GM19043 (cell line): ENCODE results near the gene RNF5.
"Not testable (repeated sequence)": the region's sequence is repeated elsewhere in the genome, so short reads cannot be mapped to it uniquely, and the experiment has no call there.

Experiments
- ATAC-seq: cut with Tn5 transposase; IDR thresholded peaks from one replicate; pipeline ENCODE4 v1.9.1; 2021; ENCODE audit warnings: low read depth; ENCODE audit not compliant: unreplicated experiment

Gene RNF5

DNA sequence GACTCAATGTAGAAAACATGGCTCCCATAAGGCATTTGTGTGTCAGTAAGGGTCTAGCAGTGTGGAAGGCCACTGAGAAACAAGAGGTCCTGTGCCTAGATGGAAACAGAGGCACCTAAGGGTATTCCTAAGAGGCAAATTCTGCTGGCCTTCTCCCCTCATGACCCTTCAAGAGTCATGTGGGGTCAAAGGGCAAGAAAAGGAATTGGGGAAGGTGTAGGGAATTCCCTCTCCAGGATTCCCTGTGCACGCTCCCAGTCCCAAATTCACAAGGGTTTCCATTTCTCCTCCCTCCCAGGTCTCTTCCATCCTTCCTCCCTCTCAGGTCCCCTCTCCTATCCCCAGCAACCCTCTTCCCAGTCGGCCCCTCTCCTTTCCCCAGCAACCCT is 2.9 kb upstream of the RNF5 start:
- ATAC-seq = no peak

DNA sequence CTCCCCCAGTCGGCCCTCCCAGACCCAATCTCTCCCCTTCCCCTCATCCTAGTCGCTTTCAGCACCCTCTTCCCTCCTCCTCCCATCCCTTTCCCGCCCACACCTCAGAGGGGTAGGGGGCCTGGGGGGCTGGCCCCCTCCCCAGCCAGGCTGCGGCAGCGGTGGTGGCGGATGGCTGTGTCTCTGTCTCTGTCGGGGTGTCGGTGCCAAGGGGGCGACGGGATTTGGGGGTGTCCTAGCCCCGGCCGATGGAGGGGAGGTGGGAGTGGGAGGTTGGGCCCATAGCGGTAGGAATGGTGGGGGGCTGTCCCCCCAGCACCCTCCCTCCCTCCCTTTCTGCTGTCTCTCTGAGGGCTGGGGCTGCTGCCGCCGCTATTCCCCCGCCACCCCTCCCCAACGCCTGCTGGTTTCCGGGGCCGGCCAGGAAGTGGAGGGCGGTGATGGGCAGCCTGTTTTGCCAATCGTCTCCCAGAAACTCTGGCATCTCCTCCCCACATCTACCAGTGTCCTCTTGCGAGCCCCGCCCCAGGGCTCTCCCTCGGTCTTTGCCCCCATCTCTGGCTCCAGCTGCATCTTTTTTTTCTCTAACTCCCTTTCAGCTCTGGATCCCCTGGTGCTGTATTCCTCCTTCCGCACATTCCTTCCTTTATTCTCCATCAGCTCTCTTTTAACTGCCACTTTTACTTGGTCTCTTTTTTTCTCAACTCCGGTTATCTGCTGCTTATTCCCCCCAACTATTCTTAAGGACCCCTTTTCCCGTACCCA is 2.3 kb upstream of the RNF5 start, which contains the start of gene AGPAT1:
Gene AGPAT1, minus strand, starts transcription at position 374 of the 765 bp plus-strand sequence. CDS start 4,588 bp downstream, outside the sequence.
- peak; percentile 31 for ATAC-seq

DNA sequence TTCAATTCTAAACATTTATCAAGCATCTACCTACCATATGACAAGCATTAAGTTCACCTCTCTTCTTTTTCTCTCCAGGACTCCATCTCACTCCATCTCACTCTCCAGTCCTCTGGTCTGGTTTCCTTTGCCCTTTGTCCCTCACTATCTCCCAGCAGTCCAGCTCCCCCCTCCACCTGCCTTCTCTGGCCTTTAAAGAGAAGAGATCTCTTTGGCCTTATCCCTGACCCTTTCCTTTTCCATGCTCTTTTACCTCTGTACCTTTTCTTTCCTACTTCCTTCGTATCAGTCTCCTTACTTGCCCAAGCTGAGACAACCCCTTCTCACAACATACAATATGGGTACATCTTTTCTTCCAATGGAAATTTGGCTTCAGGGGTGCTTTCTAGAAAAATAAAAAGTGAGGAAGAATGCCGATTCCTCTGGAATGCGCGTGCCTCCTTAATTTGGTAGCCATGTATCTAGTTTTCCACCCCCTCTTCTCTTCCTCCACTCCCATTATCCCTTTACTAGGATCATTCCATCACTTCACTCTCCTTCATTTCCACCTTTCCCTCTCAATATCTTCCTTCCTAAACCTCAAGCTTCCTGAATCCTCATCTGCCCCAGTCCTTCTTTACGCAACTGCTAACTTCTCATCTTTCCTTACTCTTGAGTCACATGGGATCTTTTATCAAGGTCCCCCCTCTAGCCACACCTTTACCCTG is 1.6 kb upstream of the RNF5 start:
- ATAC-seq = no peak

DNA sequence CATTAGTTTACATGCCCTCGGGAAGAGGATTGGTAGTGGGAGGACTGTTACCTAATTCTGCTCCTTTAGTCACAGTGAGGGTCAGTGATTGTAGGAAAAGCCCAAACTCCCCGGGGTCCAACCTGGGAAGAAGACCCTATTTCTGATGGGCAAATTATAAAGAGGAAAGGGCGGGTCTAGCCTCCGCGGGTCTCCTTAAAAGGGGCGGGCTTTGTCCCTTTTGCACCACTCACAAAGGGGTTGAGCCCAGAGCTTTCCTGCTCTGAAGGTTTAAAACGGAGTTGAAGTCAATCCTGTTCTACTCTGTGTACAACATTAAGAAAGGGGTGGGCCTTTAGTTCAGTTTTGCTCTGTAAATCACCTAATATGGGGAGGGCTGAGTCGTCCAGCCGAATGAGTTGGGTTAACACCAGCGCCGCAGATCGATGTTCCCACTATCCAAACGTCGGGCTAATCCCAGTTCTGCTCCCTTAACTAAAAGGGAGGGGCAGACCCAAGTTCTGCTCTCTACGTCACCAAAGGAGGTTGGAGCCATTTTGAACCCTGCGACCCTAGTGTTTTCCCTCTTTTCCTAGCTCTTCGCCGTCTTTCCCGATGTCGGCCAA is 920 bp upstream of the RNF5 start:
- no peak for ATAC-seq

DNA sequence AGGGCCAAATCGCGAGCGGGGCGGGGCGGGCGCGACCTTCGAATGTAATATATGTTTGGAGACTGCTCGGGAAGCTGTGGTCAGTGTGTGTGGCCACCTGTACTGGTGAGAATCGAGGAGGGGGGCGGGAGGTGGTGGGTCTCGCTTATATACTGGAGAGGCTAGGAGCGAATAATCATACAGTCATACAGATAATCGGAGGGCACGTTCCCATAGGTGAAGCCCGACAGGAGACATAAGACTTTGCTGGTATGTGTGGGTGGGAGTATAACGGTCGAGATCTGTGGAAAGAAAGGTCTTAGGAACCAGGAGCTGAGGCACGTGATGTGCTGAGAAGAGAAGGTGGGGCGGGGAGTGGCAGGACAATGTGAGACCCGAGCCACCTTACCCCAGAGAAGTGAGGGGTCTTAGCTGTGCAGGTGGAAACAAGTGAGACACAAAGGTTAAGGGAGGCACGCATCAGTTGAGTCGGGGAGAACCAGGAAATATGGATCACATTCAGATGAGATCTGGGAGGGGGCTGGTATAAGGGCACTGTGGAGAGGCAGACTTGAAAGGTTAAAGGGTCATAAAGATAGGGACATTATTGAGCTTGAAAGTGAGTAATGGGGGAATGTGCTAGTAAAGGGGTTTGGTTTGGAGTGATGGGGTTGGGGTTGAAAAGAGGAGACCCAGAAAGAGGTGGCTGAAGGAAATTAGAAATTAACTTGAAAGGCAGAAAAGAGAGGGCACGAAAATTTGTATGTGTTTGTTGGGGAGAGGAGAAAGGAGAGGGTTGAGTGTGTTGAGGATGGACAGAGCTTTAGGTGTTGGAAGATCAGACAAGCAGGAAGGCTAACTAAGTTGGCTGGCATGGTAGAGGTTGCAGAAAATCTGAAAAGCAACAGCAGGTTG is 589 bp downstream of the RNF5 start:
- no peak for ATAC-seq

DNA sequence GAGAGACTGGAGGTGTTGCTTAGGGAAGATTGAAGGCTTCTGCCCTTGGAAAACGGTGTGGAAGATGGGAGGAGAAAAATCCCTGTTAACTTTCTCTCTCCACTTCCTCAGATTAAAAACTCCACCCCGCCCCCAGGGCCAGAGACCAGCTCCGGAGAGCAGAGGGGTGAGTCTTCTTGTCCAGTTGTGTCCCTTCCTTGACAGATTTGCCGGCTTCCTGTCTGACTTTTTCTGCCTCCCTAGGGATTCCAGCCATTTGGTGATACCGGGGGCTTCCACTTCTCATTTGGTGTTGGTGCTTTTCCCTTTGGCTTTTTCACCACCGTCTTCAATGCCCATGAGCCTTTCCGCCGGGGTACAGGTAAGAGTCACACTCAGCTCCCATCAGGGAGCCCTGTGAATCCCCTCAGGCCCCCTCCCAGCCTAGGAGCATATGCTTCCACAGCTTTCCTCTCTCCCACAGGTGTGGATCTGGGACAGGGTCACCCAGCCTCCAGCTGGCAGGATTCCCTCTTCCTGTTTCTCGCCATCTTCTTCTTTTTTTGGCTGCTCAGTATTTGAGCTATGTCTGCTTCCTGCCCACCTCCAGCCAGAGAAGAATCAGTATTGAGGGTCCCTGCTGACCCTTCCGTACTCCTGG is 1.7 kb downstream of the RNF5 start:
- no peak for ATAC-seq

DNA sequence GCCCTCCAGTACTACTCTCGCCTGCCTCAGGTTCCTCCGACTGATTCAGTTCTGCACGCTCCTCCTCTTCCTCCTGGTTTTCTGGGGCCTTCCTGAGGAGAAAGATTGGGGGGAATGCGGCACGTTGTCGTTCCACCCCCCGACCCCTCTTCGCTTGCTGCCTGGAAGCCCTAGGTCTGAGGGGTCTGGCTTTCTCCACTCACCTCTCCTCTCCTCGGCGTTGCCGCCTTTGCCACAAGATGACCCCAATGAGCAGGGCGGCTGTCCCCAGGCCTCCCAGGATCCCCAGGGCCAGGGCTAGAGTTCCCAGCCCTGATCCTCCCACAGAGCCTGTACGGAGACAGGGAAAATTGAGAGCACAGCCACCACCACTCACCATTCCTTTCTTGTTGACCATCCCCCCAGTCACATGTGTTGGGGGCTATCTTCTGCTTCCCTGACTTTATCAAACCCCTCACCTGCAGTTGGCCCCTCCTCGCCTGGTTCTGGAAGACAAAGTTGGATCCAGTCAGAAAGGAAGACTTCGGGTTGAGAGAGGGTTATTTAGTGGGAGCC is 3.0 kb downstream of the RNF5 start:
- no peak for ATAC-seq

DNA sequence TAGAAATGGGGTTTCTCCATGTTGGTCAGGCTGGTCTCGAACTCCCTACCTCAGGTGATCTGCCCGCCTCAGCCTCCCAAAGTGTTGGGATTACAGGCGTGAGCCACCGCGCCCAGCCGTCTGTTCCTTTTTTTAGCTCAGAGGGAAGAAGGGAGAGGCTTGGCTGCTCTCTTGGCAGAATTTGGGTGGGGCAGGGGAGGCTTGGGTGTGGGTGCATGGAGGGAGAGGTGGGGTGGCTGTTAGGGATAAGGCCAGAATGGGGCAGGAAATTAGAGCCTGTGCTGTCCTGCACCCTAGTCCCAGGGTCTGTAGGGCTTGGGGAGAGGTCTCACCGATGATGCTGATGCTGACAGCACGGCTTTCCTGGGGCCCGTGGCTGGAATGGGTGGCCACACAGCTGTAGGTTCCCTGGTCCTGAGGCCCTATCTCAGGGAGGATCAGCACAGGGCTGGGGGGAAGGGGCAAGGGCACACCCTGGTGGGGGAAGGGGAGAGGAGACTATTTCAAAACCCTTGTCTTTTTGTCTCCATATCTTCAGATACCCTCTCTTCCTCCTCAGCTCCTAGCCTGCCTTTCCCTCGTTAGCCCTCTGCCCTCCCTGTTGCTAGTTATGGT is 3.8 kb downstream of the RNF5 start:
- ATAC-seq = no peak

DNA sequence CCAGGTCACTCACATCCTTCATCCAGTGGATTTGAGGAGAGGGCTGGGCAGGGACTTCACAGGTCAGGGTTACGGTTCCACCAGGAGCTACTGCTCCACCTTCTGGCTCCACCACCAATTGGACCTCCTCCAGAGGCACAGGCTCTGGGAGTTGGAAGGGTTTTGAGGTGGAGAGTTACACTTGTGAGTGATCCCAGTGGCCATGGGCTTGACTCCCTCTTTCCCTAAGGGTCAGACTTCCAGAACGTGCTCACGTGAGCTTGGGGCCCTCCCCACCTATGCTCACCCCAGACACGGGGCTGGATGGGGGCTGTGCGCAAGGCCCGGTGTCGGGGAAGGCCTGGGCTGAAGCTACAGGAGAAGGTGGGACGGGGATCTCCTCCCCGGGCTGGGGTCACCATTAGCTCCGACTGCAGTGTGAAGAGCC is 4.4 kb downstream of the RNF5 start:
- ATAC-seq = no peak

DNA sequence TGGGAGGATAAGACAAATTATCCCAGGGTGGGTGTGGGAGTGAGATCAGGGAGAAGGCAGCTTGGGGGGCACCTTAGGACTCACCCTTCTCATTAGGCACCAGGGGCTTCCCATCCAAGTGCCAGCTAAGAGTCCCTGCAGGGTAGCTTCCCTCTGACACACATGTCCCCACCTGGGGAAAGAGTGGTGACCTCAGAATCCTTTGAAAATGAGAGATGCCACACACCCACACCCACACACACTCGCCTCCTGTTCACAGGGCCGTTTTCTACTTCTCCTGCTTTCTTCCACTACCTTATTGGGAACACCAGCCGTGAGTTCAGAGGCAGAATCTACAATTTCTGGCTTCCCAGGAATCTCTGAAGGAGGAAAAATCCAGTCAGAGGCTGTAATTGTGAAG is 4.8 kb downstream of the RNF5 start:
- no peak for ATAC-seq

DNA sequence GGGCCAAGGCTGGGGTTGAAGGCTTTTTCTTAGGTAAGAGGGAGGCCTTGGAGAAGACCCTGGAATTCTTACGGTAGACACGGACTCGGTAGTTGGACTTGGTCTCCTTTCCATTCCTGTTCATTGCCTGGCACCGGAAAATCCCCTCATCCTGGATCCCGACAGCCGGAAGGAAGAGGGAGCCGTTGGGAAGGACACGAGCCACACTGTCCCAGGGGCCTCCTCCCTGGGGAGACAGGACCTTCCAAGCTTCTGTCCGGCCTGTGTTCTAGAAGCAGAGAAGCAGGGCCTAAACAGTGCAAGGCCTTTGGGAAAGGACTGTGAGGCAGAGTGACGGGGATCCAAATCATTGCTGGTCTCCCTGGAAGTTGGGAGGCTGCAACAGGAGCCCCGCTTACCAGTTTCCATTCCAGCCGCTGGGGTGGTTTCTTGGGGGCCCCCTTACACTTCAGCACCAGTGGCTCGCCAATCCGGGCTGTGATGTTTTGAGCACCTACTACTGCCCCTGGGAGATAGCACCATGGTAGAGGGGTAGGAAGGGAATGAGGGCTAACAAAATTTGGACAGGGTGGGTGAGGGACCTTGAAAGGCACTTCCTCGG is 5.4 kb downstream of the RNF5 start:
- no peak for ATAC-seq

DNA sequence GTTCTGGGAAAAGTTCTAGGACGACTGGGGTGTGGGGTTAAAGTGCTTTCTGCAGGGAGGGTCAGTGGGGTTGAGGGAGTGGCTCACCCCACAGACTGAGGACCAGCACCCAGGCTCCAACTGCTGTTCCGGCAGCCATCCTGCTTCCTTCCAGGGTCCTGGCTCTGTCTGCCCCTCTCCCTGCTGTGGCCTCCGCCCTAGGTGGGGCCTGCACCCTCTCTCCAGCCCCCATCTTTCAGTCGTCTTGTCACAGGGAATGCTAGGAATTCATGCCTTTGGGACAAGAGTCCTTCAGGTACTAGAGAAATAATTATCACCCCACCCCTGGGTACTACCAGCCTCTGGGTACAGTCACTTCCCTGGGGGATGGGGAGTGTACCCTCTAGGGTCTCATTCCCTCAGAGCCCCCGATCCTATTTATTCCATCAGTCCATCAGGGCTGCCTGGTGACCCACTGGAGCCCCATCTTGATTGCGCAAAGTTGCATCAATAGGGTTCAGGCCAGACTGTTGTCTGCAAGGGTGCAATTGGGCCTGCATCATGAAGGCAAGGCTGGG is 6.0 kb downstream of the RNF5 start, which contains the start of gene AGER:
Gene AGER, minus strand, starts transcription at position 170 of the 557 bp plus-strand sequence. Its CDS starts 31 bp downstream, at position 139.
- ATAC-seq = no peak

DNA sequence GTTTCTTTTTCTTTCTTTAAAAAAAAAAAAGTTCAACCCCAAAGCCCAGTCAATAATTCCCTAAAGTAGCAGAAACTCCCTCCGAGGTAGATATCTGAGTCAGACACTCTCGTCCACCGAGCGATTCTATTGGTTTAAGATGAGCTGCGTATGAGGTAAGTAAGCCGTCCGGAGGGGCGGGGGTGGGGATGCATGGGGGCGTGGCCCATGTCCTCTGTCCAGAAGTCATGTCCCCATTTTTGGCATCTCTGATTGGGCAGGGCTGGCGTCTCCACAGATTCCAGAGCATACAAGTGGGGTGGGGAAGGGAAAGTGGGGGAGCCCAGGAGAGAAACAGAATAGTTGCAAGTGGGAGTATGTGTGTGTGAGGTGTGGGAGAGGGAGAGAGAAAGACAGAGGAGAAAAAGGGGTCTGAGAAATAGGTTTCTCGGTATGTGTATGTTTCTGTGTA is 7.5 kb downstream of the RNF5 start:
- ATAC-seq = not testable (repeated sequence)

DNA sequence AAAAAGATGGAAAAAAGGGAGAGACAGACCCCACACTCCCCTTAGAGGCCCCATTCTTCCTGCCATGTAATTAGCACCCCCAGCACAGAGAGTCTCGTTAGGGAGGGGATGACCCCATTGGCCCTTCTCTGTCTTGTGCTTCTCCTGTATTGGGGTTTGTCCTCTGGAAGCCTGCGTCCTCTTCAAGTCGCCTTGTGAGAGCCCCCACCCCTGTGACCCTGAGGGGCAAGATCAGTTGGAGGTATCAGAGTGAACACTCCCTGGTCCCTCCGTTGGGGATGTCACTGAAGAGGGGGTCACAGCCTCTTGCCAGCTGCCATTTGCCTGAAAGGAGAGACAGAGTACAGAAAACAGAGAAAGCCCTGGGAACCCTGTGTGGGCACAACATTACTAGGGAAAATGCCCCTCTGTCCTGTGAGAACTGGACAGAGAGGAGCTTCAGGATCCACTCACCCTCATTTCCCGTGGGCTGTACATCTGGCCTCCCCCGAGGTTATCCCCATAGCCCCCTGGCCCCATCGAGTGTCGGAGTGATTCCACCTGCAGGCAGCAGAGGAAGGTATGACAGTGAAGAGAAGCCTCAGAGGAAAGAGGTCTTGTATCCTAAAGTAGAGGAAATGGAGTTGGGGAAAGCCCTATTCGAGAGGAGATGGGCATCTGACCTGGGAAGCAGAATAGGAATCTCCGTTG is 8.1 kb downstream of the RNF5 start:
- ATAC-seq = not testable (repeated sequence)

DNA sequence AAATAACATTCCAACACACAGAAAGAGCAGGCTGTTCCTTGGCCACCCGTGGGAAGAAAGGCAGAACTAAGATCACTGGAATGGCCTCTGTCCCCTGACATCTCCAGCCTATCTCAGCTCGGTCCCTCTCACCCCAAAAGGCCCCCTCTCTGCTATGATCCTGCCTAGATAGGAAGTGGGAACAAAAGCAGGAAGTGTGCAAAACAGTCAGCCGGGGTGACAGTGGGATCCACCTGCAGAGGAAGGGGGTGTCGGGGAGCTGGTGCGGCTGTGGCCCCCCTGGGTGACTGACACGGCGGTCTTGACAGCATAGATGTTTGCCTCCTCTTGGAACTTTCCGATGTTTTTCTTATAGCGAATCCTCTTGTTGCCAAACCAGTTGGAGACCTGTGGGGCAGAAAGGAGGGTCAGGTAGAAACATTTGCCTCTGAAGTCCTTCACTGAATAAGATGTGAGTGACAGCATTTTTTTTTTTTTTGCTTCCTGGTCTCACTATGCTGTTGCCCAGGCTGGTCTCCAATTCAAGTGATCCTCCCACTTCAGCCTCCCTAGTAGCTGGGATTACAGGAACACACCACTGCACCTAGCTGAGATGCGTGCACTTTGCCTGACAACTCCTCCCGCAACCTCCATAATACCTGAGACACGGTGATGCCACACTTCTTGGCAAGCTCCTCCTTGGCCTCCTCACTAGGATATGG is 9.0 kb downstream of the RNF5 start:
- ATAC-seq = no peak

DNA sequence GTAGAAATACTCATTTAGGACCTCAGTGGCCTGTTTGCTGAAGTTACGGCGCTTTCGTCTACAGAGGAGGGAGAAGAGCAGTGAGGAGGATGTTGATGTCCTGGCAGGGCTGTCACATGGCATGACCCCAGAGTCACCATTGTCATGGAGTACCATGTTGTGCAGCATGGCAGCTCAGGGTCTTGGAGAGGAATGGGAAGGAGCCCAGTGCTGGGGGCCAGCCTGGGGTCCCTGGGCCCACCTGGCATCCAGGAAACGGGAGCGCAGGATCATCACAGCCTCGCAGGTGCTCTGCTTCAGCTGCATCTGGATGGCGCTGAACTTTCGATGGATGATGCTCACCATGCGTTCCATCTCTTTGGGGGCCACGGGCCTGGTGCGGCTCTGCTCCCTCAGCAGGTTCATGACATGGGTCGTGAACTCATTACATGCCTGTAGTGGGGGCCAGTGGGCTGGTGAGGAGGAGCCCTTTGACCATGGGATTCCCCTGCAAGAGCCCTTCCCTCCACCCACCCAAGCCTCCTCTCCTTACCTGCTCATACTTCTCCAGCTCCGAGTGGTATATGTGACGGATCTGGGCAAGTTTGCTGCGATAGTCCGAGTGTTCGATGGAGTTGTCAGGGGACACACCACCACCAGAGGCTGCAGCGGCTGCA is 9.6 kb downstream of the RNF5 start:
- not testable (repeated sequence) for ATAC-seq
